Muscle layer of duodenum (tissue), 2 donors: ENCODE data around the gene ESR2.
"Not testable (repeated sequence)": the region's sequence is repeated elsewhere in the genome, so short reads cannot be mapped to it uniquely, and the experiment has no call there.

Experiments
- H3K27ac ChIP-seq: one replicate; pipeline ENCODE4 v1.7.0; 2013; ENCODE audit warnings: mild to moderate bottlenecking, low read length
- H3K27me3 ChIP-seq: one replicate; pipeline ENCODE4 v1.7.0; 2013; ENCODE audit warnings: low read depth, mild to moderate bottlenecking, control low read depth, low read length
- H3K36me3 ChIP-seq, 2 donors: one replicate each; pipeline ENCODE4 v1.7.0; 2013; ENCODE audit warnings: low read length in 2 of 2, control low read depth in 1 of 2, mild to moderate bottlenecking in 1 of 2; ENCODE audit not compliant: insufficient read depth in 2 of 2, control insufficient read depth in 1 of 2
- H3K4me1 ChIP-seq, 2 donors: one replicate each; pipeline ENCODE4 v1.7.0; 2013; ENCODE audit warnings: low read length in 2 of 2, mild to moderate bottlenecking in 2 of 2, control low read depth in 1 of 2, moderate library complexity in 1 of 2; ENCODE audit not compliant: insufficient read depth in 2 of 2, control insufficient read depth in 1 of 2
- H3K4me3 ChIP-seq, 2 donors: one replicate each; pipeline ENCODE4 v1.7.0; 2013; ENCODE audit warnings: low read length in 2 of 2, low read depth in 1 of 2, mild to moderate bottlenecking in 1 of 2
- H3K9me3 ChIP-seq, 2 donors: one replicate each; pipeline ENCODE4 v1.7.0; 2013; ENCODE audit warnings: low read length in 2 of 2, control low read depth in 1 of 2, mild to moderate bottlenecking in 1 of 2; ENCODE audit not compliant: control insufficient read depth in 1 of 2
- donor health status: healthy.

ESR2 gene

DNA sequence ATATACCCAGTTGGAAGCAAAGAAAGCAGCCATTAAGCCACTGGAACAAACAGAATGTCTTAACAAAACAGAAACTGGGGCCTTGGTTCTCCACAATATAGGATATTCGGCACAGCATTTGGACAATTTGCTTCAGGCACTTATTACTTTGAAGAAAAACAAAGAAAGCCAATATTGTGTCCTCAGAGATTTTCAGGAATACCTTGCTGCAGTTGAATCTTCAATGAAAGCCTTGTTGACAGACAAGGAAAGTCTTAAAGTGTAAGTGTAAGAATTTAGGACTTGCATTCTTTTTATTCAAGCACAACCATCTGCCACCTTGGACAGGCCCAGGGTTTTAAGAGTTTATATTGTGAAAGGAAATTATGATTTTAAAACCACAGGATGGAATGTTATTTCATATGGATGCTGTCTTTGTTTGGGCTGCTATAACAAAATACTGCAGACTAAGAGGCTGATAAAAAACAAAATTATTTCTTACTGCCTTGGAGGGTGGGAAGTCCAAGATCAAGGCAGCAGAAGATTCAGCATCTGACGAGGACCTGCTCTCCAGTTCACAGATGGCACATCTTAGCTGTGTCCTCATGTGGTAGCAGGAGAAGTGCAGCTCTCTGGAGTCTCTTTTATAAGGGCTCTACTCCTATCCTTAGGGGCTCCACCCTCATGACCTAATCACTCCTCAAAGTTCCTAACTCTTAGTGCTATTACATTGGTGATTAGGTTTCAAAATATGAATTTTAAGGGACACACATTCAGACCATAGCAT, 244.4 kb downstream of the ESR2 start:
- Histone ChIP-seq H3K27me3 (no peaks in the 10 kb centered on the region), H3K4me1 (no peaks in the 10 kb centered on the region), H3K4me3 (no peak overlapping the region), H3K27ac (no peak overlapping the region), H3K9me3 (no peaks in the 10 kb centered on the region), H3K36me3 (peaks cover 5 to 13% of the 10 kb centered on the region in 2 donors)

DNA sequence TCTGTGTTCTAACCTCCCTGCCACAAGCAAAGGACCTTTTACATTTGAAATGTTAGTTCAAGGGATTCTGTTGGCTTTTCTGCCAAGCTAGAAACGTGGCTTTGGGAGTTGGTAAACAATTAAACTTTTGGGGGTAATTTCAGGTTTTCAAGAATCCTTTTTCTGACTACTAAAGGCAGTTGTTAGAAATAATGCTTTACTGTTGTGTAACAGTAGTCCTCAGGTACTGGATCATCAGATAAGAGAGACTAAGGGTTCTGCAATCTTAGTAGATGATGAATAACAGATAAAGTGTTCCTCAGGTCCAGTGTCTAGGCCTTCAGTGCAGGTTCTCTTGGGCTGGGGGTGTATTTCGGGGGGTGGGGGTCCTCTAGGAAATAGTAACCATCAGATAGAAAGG, 249.1 kb downstream of the ESR2 start:
- H3K4me3 ChIP-seq = no peak overlapping the region
- H3K27me3 ChIP-seq = no peaks in the 10 kb centered on the region
- peaks cover 0 to 4% of the 10 kb centered on the region in 2 donors for H3K36me3 ChIP-seq
- H3K4me1 ChIP-seq = no peaks in the 10 kb centered on the region
- H3K9me3 ChIP-seq = no peaks in the 10 kb centered on the region
- no peak overlapping the region for H3K27ac ChIP-seq

GRCh38 chr14:64043296-64043695, 250.9 kb downstream of the ESR2 start:
- not testable (repeated sequence) for H3K4me1 ChIP-seq, H3K27me3 ChIP-seq, H3K9me3 ChIP-seq, H3K27ac ChIP-seq, H3K4me3 ChIP-seq, H3K36me3 ChIP-seq

DNA sequence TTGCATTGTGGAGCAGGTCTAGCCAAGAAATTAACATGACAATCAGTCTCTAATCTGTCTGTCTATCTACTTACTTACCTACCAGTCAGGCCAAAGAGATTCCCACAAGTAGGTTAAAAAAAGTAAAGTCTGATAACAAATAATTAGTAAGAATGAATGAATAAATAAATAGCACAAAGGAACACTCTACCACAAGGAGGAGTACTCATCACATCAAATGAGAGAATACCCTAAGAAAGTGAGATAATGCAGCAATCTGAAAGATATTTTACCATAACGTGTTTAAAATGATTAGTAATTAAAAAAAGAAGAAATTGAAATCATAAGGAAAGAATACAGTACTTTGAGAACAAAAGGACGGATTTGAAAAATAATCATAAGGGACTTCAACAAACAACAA, 254.1 kb downstream of the ESR2 start:
- Histone ChIP-seq H3K4me1 (peaks cover 0 to 7% of the 10 kb centered on the region in 2 donors), H3K27ac (no peak overlapping the region), H3K36me3 (no peaks in the 10 kb centered on the region), H3K9me3 (no peaks in the 10 kb centered on the region), H3K4me3 (no peak overlapping the region), H3K27me3 (no peaks in the 10 kb centered on the region)

DNA sequence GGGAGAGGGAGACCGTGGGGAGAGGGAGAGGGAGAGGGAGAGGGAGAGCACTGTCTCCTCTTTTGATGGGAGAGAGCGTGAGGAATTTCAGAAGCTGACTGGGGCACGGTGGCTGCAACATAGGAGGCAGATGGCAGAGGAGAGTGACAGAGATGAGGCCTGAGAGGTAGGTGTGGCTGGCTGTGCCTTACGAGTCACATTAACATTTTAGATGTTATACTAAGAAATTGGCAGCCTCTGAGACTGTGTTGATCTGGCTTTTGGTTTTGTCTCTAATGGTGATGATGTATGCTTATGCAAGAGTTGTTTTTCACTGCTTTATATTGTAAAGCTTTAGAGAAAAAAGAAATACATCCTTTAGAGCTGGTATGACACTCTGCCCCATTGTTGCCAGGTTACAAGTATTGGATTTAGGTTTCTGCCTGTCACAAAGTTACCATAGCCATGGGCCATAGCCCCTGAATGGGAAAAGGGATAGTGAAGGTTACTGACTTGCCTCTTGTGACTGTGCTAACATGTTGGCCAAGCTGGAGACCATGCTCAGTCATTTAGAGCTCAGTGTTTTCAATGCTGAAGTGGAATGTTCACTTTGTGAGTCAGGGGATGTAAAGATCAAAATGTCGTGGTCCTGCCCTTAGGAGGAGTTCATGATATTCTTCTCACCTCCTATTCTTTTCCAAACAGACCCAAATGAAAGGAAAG, 255.2 kb downstream of the ESR2 start:
- Histone ChIP-seq H3K36me3 (no peaks in the 10 kb centered on the region), H3K4me3 (no peak overlapping the region), H3K27ac (no peak overlapping the region), H3K4me1 (peaks cover 0 to 9% of the 10 kb centered on the region in 2 donors), H3K9me3 (no peaks in the 10 kb centered on the region), H3K27me3 (no peaks in the 10 kb centered on the region)

GRCh38 chr14:64037869-64038745, 256.1 kb downstream of the ESR2 start:
- H3K36me3 ChIP-seq, H3K4me3 ChIP-seq, H3K27ac ChIP-seq, H3K9me3 ChIP-seq, H3K4me1 ChIP-seq, H3K27me3 ChIP-seq: not testable (repeated sequence)

DNA sequence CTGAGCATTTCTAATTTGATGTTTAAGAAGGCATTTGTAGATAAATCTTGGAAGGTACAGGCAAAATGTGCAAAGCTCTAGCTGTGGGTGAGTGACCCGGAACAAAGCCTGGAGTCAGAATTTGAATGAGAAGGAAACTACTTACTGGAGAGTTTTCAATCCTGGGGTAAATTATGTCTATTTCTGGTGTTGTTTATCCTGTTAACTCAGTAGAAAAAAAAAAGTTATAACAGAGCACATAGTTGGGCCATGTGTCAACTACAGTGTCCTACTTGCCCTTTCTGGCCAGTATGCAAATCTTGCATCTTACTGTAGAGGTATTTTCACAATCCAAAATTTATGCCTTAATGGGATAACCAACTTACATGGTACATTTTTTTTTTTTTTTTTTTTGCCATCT, 259.0 kb downstream of the ESR2 start:
- H3K4me1 ChIP-seq = peaks cover 0 to 14% of the 10 kb centered on the region in 2 donors
- peaks cover 4 to 7% of the 10 kb centered on the region in 2 donors for H3K36me3 ChIP-seq
- H3K4me3 ChIP-seq = no peak overlapping the region
- H3K27me3 ChIP-seq = no peaks in the 10 kb centered on the region
- no peak overlapping the region for H3K27ac ChIP-seq
- H3K9me3 ChIP-seq = no peaks in the 10 kb centered on the region
